HG02840 (cell line): Measurements from ENCODE around the gene ZNF652.

ENCODE experiments used
- ATAC-seq: cut with Tn5 transposase; IDR thresholded peaks from one replicate; pipeline ENCODE4 v1.9.1; 2021; ENCODE audit warnings: mild to moderate bottlenecking, moderate library complexity, moderate number of reproducible peaks; ENCODE audit not compliant: unreplicated experiment, low FRiP score

Gene ZNF652

GRCh38 chr17:49360796-49361128 lies 1.3 kb downstream of the ZNF652 start:
- ATAC-seq: no peak

DNA sequence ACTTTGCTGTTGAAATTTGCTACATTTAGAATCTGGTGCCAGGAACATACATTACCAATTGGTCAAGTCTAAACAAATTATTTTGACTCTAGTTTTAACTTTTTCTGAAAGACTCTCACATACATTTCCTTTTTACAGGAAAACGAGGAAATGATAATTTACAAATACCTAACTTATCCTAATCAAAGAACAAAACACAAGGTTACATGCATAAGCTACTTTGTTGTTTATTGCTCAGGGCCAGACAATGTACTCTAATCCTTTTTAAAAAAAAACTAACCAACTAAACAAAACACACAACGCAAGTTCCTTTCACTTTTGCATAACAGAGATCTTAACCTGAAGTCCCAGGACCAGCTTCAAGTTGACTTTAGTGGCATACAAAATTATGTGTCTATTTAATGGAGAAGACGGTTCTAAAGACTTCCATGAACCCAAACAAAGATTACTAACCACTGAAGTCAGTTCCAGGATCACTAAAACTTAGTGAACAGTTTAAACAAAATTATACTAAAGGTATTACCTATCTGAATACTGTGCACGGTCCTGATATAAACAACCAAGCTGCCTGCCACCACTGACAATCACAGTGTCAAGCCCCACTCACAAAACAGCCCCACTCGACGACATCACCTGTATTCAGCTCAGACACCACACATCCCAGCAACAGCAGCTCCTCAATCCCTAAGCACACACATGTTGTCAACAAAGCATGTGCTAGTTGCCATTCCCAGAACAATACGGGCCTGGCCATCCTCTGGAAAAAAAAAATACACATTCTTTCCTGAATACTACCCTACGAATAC lies 1.9 kb downstream of the ZNF652 start:
- no peak for ATAC-seq

DNA sequence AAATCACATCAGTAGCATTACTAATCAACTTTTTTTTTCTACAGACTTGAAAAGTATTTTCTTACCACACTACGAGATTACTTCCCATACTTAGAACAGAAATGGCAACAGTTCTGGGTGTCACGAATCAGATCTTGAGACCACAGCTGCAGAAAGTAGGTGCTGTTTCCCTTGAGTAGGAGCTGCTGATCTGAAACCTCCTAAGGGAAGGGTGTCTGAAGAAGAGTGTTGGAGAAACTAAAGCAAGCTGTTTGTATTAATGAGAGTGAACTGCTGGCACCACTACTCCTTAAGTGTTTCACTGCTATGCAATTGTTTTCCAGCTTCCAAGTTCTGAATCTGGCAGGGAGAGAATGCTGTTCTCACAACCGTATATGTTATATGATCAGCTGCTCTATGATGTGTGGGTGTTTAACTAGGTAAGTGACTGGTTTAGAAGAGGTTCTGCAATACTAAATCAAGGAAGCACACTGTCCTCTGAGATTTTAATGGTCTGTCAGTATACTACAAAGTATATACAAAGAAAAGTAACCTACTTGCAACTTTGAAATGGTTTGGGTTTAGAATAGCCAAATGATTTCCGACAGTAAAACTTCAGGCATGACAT lies 3.3 kb downstream of the ZNF652 start:
- no peak for ATAC-seq

DNA sequence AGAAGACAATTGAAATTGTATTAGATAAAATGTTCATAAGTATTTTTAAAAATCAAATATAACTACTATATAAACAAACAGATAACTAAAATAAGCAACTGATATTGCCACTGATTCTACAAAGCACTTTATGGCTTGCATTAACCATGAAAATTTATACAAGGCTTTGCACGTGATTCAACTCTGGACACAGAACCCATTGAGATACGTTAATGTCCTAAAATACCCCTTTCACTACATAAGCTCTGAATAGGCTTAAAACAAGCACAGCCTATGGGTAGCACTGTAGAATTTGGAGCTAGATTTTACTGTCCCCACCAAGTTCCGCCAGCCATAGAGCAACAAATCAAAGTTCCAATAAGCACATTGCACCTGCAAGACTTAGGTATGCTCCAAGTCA lies 4.5 kb downstream of the ZNF652 start:
- no peak for ATAC-seq

DNA sequence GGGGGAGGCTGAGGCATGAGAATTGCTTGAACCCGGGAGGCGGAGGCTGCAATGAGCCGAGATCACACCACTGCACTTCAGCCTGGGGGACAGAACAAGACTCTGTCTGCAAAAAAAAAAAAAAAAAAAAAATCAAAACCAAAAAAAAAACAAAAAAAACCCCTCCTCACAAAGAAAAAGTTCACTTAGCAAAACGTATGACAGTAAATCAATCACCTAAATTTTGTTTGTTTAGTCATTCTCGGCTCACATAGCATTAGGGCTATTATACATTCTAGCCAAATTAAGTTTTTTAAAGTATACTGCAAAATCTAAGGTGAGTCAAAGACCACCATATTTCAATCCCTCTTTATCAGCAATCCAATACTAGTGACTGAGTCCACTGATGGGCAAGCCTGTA lies 5.7 kb downstream of the ZNF652 start:
- no peak for ATAC-seq

- ATAC-seq: no peak
Measured at GRCh38 chr17:49353607-49354006, 8.4 kb downstream of the ZNF652 start.

DNA sequence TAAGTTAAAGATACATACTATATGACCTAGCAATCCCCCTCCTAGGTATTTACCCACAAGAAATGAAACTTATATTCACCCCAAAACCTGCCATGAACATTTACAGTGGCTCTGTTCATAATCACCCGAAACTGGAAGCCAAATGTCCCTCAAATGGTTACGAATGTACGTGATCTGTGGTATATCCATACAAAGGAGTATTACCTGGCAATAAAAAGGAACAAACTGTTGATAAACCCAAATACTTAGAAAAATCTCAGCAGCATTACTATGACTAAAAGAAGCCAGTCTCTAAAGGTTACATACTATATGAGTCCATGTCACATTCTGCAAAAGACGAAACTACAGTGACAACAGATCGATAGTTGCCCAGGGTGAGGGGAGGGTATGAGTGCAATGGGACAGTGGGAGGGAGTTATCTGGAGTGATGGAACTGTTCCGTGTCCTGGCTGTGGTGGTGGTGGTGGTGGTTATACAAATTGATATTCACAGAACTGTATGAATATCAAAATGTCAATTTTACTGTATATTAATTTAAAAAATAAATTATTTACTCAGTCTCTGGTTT lies 9.4 kb downstream of the ZNF652 start:
- ATAC-seq: no peak

DNA sequence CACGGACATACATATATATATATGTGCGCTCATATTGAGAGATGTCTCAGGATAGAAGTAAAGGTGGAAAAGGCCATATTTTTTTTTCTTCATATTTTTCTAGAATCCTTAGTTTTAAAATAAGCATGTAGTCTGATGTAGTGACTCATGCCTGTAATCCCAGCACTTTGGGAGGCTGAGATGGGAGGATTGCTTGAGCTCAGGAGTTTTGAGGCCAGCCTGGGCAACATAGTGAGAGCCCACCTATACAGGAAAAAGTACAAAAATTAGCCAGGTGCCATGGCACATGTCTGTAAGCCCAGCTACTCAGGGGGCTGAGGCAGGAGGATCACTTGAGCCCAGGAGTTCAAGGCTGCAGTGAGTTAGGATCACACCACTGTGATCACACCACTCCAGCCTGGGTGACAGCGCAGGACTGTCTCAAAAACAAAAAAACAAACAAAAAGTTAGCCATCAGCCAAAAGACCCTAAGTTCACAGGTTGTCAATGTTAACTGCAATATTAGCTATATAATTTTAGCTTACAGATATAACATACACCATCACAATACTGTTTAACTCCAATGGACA lies 10.4 kb downstream of the ZNF652 start:
- ATAC-seq: no peak

GRCh38 chr17:49349541-49349940 lies 12.5 kb downstream of the ZNF652 start:
- ATAC-seq: no peak

GRCh38 chr17:49344914-49345313 lies 17.1 kb downstream of the ZNF652 start:
- no peak for ATAC-seq

- ATAC-seq: no peak
Measured at GRCh38 chr17:49343273-49343672, 18.8 kb downstream of the ZNF652 start.

DNA sequence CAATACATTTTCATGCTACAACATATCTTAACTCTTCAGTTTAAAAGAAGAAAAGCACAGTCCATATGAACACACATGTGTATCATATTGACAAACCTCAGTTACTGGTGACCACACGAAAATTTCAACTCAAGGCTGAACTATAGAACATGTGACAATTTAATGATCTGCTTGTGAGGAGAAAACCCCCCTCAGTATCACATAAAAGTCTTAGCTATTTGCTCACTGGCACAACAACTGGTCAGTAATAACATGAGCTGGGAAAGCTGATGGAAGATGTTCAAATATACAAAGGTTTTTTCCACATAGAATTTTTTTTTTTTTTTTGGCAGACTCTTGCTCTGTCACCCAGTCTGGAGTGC lies 19.5 kb downstream of the ZNF652 start:
- no peak for ATAC-seq

DNA sequence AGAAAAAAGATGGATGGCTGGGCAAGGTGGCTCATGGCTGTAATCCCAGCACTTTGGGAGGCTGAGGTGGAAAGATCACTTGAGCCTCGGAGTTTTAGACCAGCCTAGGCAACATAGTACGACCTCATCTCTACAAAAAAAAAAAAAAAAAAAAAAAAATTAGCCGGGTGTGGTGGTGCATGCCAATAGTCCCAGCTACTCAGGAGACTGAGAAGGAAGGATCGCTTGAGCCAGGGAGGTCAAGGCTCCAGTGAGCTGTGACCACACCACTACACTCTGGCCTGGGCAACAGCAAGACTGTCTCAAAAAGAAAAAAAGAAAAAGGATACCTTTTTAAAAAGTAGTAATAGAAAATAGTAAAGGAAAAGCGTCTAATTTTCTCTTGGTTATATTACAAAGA lies 20.7 kb downstream of the ZNF652 start:
- ATAC-seq: no peak

- no peak for ATAC-seq
Measured at GRCh38 chr17:49339354-49339753, 22.7 kb downstream of the ZNF652 start.

DNA sequence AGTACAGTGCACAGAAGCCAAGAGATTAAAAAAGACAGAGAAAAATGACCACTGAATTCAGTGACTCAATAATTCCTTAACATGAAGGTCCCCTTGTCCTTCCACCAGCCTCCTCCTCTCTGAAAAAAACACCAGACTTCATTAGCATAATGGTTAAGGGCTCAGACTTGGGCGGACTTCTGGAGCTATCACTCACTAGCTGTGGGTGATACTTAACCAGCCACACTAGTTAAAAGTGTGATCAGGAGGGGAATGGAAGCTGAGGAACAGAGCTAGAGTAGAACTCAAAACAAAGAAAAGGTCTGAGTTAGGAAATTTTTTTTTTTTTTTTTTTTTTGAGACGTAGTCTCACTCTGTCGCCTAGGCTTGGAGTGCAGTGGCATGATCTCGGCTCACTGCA lies 23.2 kb downstream of the ZNF652 start:
- no peak for ATAC-seq

DNA sequence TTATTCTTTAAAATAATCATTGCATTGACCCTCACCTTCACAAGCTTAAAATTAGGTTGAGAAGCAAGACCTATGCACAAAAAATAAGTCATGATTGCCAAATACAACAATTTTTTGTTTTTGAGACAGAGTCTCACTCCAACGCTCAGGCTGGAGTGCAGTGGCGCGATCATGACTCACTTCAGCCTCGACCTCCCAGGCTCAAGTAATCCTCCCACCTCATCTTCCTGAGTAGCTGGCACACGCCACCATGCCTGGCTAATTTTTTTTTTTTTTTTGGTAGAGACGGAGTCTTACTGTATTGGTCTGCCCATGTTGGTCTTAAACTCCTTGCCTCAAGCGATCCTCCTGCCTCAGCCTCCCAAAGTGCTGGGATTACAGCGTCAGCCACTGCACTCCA lies 24.2 kb downstream of the ZNF652 start:
- no peak for ATAC-seq

GRCh38 chr17:49334744-49335512 lies 27.1 kb downstream of the ZNF652 start:
- ATAC-seq: no peak

GRCh38 chr17:49333804-49334203 lies 28.2 kb downstream of the ZNF652 start:
- no peak for ATAC-seq

DNA sequence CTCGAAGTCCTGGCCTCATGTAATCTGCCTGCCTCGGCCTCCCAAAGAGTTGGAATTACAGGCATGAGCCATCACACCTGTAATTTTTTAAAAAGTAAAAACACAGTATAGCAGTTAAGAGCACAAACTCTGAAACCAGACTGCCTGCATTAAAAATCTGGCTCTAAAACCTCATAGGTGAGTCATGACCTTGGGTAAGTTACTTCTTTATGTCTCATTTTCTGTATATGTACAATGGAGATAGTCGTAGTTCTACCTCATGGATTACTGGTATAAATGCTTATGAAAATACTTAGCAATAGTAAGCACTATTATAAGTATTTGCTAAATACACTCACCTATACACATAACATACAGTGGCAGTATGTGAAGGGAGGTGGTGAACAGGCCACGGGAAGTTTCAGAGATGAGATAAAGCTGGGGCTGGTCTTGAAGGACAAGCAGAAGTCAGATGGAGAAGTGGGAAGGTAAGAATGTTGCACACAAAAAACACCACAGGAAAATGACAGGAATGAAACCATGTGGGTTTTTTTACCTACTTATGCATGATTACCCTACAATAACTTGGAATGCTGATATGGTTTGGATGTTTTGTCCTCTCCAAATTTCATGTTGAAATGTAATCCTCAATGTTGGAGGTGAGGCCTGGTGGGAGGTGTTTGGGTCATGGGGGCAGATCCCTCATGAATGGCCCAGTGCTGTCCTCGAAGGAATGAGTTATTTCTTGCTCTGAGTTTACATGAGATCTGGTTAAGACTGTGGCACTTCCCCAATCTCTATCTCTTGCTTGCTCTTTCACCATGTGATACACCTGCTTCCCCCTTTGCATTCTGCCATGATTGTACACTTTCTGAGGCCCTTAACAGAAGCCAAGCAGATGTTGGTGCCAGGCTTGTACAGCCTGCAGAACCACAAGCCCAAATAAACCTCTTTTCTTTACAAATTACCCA lies 33.9 kb downstream of the ZNF652 start:
- ATAC-seq: no peak

GRCh38 chr17:49325980-49326379 lies 36.1 kb downstream of the ZNF652 start:
- ATAC-seq: no peak
